Fibroblast of skin of left biceps (primary cell): Measurements from ENCODE around the gene PRSS12.
"Not testable (repeated sequence)": the region's sequence is repeated elsewhere in the genome, so short reads cannot be mapped to it uniquely, and the experiment has no call there.

Source experiments
- DNase-seq, 2 experiments: peaks; one replicate each; pipeline ENCODE4 v3.0.0-alpha.2; 2013; ENCODE audit warnings: low read depth in 2 of 2

The PRSS12 gene

DNA sequence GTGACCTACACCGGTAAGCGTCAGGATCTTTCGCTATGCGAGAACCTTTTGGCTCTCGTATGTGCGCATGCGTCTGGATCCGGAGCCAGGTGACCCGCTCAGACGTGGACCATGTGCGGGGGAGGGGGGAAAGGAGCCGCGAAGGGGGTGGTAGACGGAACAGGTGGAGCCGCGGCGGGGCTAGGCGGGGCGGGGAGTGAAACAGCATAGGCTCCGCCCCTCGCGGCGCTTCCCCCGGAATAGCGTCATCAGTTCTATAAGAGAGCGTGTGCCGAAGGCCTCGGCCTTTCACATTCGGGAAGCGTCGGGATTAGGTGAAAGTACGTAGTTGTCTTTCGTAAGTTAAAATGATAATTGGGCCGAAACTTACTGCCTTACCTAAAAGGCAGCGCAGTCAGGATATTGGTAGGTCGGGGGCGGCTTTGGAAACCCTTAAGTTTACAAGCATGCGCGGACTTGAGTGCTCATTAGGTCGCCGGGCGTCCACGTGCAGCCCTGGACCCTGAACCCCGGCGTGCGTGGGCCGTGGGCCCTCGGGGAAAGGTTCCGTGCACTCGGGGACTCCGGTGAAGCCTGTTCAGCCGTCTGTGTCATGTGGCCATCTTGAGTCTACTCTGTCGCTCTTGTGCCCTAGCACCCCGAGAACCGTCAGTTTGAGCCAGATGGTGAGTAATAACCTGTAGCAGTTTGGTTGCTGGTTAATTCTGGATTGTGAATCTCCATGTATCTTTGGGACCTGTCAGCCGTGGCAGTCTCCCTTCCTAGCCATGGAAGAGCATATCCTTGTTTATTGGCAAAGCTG lies 74.1 kb downstream of the PRSS12 start:
- peak; percentile 79 for DNase-seq

- no peak for DNase-seq
Measured at GRCh38 chr4:118277243-118277642, 75.6 kb downstream of the PRSS12 start.

- DNase-seq = no peak
Measured at GRCh38 chr4:118276580-118276979, 76.2 kb downstream of the PRSS12 start.

DNA sequence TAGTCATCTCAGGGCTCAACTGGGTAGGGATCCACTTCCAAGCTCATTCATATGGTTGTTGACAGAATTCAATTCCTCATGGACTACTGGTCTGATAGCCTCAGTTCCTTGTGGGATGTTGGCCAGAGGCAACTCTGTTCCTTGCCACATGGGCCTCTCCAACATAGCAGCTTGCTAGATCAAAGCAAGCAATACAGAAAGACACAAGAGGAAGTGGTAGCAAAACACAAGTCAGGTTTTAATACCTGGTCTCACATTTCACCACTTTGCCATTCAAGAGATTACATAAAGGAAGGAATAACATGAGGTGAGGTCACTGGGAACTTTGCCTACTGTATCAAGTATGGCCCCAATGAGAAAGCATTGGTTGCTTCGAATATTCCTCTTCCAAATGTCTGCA lies 79.2 kb downstream of the PRSS12 start:
- no peak for DNase-seq

GRCh38 chr4:118271788-118272187 lies 81.0 kb downstream of the PRSS12 start:
- DNase-seq = no peak

- no peak for DNase-seq
Measured at GRCh38 chr4:118270492-118270891, 82.3 kb downstream of the PRSS12 start.

DNA sequence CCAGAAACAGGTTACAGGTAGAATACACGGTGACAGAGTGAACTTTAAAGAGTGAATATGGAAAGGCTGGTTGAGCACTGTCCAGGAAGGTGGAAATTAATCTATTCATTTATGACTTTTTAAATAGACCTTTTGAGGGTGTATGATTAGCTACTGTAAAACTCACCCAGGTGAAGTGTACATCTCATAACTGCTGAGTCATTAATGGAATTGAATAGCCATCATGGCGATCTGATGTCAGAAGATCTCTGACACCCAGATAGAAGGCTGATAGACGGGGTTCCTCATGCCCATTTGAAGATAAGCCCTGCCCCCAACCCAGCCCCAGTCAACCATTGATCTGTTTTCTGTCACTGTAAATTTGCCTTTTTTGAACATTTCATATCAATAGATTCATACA lies 84.0 kb downstream of the PRSS12 start:
- DNase-seq = no peak

DNA sequence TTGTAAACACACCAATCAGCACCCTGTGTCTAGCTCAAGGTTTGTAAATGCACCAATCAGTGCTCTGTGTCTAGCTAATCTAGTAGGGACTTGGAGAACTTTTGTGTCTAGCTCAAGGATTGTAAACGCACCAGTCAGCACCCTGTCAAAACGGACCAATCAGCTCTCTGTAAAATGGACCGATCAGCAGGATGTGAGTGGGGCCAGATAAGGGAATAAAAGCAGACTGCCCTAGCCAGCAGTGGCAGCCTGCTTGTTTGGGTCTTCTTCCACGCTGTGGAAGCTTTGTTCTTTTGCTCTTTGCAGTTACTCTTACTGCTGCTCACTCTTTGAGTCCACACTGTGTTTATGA lies 86.7 kb downstream of the PRSS12 start:
- DNase-seq = not testable (repeated sequence)

DNA sequence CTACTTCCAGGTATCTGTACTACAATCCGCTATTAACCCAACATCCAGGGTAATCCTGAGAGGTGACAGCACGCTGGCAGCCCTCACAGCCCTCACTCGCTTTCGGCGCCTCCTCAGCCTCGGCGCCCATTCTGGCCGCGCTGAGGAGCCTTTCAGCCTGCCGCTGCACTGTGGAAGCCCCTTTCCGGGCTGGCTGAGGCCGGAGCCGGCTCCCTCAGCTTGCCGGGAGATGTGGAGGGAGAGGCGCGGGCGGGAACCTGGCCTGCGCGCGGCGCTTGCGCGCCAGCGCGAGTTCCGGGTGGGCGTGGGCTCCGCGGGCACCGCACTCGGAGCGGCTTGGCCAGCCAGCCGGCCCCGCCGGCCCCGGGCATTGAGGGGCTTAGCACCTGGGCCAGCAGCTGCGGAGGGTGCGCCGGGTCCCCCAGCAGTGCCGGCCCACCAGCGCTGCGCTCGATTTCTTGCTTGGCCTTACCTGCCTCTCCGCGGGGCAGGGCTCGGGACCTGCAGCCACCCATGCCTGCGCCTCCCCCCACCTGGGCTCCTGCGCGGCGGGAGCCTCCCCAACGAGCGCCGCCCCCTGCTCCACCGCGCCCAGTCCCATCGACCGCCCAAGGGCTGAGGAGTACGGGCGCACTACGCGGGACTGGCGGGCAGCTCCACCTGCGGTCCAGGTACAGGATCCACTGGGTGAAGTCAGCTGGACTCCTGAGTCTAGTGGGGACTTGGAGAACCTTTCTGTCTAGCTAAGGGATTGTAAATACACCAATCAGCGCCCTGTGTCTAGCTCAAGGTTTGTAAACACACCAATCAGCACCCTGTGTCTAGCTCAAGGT lies 87.3 kb downstream of the PRSS12 start:
- DNase-seq = no peak

DNA sequence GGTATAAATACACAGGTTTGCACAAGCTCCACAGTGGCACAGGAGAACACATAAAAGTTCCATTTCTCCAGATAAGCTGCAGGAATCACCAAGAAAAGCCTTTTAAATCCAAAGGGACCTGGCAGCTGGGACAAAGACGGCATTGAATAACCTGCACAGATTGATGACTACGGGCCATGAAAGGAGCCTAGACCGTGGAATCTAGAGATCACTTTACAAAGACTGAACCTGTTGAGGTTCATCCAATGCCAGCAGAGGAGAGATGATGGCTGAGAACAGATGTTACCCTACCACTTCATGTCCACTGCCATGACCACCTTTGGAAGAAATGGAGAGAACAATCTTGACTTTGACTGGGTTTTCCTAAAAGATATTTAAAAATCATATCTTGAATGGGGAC lies 88.7 kb downstream of the PRSS12 start:
- DNase-seq = no peak

DNA sequence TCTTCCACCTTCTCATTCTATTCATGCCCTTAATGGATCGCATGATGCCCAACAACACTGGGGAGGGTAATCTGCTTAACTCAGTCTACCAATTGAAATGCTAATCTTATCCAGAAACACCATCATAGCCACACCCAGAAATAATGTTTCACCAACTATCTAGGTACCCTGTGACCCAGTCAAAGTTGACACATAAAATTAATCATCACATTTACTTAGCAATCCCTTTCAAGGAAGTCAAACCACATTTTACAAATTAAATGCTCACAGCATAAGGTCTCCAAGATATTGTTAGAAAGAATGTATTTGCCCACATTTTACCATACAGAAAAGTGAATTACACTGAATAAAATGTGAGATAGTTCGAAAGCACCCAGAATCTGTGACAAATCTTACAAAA lies 92.5 kb downstream of the PRSS12 start:
- no peak for DNase-seq

DNA sequence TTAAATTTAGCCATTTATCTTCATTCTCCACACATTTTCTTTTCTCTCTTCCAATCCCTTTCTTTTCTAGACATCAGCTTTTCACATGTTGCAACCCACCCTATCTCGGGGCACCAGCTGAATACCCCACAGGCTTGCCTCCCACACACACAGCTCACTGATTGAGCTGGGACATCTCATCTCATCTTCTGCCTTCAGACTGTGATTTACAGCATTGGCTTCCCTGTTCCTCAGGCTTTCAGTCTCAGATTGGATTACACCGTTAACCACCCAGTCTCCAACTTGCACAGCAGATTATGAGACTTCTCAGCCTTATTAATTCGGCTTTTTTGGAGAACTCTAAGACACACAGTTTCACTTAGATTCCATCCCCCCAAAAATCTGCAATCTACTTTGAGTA lies 93.7 kb downstream of the PRSS12 start:
- DNase-seq = no peak

- DNase-seq = no peak
Measured at GRCh38 chr4:118254368-118254767, 98.4 kb downstream of the PRSS12 start.

DNA sequence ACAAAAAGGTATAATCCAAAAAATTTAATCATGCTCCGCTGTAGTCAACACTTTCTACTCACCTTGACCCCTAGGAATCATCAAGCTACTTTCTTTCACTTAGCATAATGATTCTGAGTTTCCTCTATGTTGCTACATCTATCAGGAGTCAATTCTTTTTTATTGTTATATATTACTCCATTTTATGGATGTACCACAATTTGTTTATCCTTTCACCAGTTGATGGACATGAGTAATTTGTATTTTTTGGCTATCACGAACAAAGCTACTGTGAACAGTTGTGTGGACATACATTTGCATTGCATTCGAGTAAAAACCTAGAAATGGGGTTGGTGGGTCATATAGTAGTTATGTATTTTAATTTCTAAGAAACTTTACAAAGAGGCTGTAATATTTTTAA lies 102.9 kb downstream of the PRSS12 start:
- DNase-seq = no peak

DNA sequence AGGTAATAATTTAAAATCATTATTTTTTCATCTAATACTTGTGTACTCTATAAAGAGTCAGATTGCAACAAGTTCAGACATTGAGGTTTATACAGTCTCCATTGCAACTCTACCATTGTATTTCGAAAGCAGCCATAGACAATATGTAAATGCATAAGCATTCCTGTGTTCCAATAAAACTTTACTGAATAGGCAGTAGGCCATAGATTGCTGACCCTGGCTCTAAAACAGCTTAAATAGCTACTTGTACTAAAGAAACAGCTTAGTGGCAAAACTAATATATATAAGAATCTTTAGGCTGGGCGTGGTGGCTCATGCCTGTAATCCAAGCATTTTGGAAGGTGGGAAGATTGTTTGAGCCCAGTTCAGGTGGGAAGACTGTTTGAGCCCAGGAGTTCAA lies 115.3 kb downstream of the PRSS12 start:
- no peak for DNase-seq

DNA sequence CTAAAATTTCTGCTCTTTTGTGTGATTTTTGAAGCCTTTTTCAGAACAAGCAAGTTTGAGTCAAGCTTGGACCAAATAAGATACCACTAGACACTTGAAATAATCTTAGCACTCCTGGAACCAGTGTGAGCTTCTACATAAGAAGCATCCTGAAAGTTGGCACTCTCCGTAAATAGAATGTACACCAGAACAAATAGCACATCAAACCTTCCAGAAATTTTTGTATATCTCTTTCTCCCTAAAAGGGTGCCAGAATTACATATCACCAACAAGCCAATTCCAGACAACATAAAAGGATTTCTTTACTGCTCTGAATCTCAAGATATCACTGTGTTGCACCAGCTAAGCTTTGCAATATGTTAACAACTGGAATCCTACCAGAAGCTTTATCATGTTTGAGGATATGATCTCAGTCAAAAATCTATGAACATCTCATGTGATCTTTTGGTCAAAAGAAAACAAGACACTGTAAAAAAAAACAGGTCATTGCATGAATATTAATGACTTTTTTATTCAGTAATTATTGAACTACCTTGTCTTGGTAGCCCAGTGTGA lies 117.2 kb downstream of the PRSS12 start:
- DNase-seq = no peak
